Lower leg skin (tissue), 3 donors: ENCODE results near the gene FJX1.

Experiments used
- POLR2A ChIP-seq, 2 donors: fragments of 450-650 bp; IDR thresholded peaks; one replicate each; pipeline ENCODE4 v1.6.1; 2016 to 2017; ENCODE audit warnings: antibody characterized with exemption in 2 of 2, mild to moderate bottlenecking in 1 of 2, moderate library complexity in 1 of 2
- TF ChIP-seq, protein P1 (sequence below), 3 donors: fragments of 450-650 bp; IDR thresholded peaks; one replicate each; pipeline ENCODE4 v1.5.1; 2016; ENCODE audit warnings: antibody characterized with exemption in 3 of 3, mild to moderate bottlenecking in 3 of 3, moderate library complexity in 2 of 3

- TF ChIP-seq, protein P1, sequence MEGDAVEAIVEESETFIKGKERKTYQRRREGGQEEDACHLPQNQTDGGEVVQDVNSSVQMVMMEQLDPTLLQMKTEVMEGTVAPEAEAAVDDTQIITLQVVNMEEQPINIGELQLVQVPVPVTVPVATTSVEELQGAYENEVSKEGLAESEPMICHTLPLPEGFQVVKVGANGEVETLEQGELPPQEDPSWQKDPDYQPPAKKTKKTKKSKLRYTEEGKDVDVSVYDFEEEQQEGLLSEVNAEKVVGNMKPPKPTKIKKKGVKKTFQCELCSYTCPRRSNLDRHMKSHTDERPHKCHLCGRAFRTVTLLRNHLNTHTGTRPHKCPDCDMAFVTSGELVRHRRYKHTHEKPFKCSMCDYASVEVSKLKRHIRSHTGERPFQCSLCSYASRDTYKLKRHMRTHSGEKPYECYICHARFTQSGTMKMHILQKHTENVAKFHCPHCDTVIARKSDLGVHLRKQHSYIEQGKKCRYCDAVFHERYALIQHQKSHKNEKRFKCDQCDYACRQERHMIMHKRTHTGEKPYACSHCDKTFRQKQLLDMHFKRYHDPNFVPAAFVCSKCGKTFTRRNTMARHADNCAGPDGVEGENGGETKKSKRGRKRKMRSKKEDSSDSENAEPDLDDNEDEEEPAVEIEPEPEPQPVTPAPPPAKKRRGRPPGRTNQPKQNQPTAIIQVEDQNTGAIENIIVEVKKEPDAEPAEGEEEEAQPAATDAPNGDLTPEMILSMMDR (IDR thresholded peaks at IDR 0.05), result no peak
- no peak for TF ChIP-seq POLR2A (IDR thresholded peaks at IDR 0.05)
Measured at GRCh38 chr11:35584321-35584720, 33.9 kb upstream of the FJX1 start.
